AG04449 (cell line): ENCODE results near the gene ALG12.
A peak's percentile ranks its signal among the peaks of the same experiment; 100 is the strongest.

Experiments
- CTCF ChIA-PET: fragments of 350-600 bp; formaldehyde crosslinking; extraction: SDS; loops from one replicate; lab custom pipeline; 2021; ENCODE audit warnings: antibody characterized with exemption; lab: Yijun Ruan, JAX
- POLR2A ChIA-PET: fragments of 400-600, 350-600 bp; formaldehyde crosslinking; extraction: SDS; loops from one replicate; lab custom pipeline; 2020; ENCODE audit warnings: antibody characterized with exemption, inconsistent platforms; lab: Yijun Ruan, JAX
- DNase-seq: peaks from one replicate; pipeline ENCODE4 v3.0.0-alpha.2; 2010; ENCODE audit warnings: low read depth, low spot score
- H3K4me3 ChIP-seq: 2 replicates; pipeline ENCODE4 v1.5.1; 2011; ENCODE audit warnings: low read depth, mild to moderate bottlenecking, control low read depth, low read length
- TF ChIP-seq, protein P1 (sequence below): IDR thresholded peaks from one replicate; pipeline ENCODE4 v1.5.1; 2011; ENCODE audit warnings: mild to moderate bottlenecking, moderate library complexity, low read length, control low read depth, inconsistent platforms; ENCODE audit not compliant: insufficient read depth; ENCODE audit errors: missing control alignments

The ALG12 gene

GRCh38 chr22:49961601-49962011 lies 43.4 kb upstream of the ALG12 start:
- TF ChIP-seq, protein P1, sequence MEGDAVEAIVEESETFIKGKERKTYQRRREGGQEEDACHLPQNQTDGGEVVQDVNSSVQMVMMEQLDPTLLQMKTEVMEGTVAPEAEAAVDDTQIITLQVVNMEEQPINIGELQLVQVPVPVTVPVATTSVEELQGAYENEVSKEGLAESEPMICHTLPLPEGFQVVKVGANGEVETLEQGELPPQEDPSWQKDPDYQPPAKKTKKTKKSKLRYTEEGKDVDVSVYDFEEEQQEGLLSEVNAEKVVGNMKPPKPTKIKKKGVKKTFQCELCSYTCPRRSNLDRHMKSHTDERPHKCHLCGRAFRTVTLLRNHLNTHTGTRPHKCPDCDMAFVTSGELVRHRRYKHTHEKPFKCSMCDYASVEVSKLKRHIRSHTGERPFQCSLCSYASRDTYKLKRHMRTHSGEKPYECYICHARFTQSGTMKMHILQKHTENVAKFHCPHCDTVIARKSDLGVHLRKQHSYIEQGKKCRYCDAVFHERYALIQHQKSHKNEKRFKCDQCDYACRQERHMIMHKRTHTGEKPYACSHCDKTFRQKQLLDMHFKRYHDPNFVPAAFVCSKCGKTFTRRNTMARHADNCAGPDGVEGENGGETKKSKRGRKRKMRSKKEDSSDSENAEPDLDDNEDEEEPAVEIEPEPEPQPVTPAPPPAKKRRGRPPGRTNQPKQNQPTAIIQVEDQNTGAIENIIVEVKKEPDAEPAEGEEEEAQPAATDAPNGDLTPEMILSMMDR: no peak
- CTCF ChIA-PET: no interaction called here
- peak overlapping the region; percentile 79 for H3K4me3 ChIP-seq
- POLR2A ChIA-PET: interaction anchor here (1.0 to 3.8 kb wide), 2 partner anchors 9 kb away, joined by 6 to 21 read pairs; no protein-coding TSS in a partner anchor
- no peak for DNase-seq

GRCh38 chr22:49961005-49961600 lies 42.9 kb upstream of the ALG12 start:
- peak overlapping the region; percentile 79 for H3K4me3 ChIP-seq
- TF ChIP-seq, protein P1: no peak
- DNase-seq: no peak
- CTCF ChIA-PET: no interaction called here
- POLR2A ChIA-PET: interaction anchor here (1.1 to 3.8 kb wide), 4 partner anchors 9 to 69 kb away, joined by 3 to 21 read pairs (median 4); no protein-coding TSS in a partner anchor

- CTCF ChIA-PET: no interaction called here
- POLR2A ChIA-PET: interaction anchor here (1.1 to 3.8 kb wide), 4 partner anchors 8 to 70 kb away, joined by 3 to 21 read pairs (median 4); no protein-coding TSS in a partner anchor
- TF ChIP-seq, protein P1: no peak
- peak; percentile 52 for DNase-seq
- H3K4me3 ChIP-seq: peak within 1 kb of the TSS; percentile 79
These were observed 42.1 kb upstream of the ALG12 start, which contains the start of gene PIM3 for GRCh38 chr22:49960159-49961004. Gene PIM3, plus strand, starts transcription at chr22:49960772. Its CDS starts 176 bp downstream, at chr22:49960948.

DNA sequence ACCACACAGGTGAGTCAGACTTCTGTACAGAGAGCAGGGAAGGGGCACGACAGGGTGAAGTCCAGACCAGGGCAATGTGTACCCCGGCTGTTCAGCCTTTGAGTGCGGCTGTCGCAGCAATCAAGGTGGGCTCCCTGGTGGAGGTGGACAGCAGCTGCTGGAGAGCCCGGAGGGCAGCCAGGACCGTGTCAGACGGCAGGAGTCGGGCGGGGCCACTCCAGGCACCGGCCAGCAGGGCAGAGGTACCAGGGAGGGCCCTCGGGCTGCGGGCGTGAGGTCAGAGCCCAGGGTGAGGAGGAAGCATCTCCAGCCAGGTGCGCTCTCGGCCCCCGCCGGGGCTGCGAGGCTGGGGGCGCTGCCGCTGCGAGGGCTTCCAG lies 41.5 kb upstream of the ALG12 start:
- DNase-seq: no peak
- ChIA-PET CTCF (no interaction called here), POLR2A (interaction anchor here (1.1 kb wide), 3 partner anchors 11 to 71 kb away, joined by 3 to 5 read pairs (median 3); no protein-coding TSS in a partner anchor)

DNA sequence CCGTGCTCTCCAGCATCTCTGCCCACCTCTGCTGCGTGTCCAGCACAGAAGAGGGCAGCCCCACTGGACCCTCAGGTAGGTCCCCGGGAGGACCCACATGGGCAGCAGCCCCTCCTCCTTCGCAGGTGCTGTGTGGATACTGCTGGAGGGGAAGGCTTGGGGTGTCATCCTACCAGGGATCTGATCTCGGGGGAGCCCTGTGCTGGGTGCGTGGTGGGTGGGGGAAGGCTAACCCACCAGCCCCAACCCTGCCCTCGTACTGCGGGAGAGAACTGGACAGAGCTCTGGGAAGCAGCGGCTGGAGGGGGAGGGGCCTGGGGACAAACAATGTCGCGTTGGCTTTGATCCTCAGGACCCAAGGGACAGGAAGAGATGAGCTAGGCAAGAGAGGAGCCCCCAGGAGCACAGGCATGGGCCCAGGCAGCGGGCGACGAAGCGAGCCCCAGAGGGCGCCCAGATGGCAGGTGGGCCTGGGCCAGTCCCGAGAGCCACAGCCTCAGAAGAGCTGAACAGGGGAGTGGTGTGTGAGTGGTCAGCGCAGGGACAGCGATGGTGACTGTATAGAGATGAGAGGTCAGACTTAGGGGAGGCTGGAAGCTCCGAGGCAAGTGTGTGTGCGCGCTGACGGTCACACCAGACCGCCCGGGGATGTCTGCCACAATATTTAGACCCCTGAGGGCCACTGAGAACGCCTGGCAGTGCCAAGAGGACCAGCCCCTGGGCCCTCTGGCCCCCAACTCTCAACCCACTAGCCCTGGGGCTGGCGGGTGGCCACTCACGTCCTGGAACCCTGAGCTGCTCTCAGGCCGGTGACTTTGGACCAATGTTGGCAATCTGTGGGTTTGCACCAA lies 40.9 kb upstream of the ALG12 start:
- ChIA-PET CTCF (no interaction called here), POLR2A (no interaction called here)
- DNase-seq: no peak
- TF ChIP-seq, protein P1: no peak
- H3K4me3 ChIP-seq: peak overlapping the region; percentile 79

More for the DNA sequence above, 41.5 kb upstream of the ALG12 start:
- TF ChIP-seq, protein P1: no peak
- H3K4me3 ChIP-seq: peak overlapping the region; percentile 79
